HEK293T (cell line): ENCODE results near the gene HMBS.
A peak's percentile ranks its signal among the peaks of the same experiment; 100 is the strongest.

Experiments used
- CTCF ChIA-PET: fragments of 350-600 bp; formaldehyde crosslinking; extraction: SDS; loops from one replicate; lab custom pipeline; 2021; ENCODE audit warnings: antibody characterized with exemption, inconsistent platforms; lab: Yijun Ruan, JAX
- POLR2A ChIA-PET: fragments of 350-600 bp; formaldehyde crosslinking; extraction: SDS; loops from one replicate; lab custom pipeline; 2020; ENCODE audit warnings: antibody characterized with exemption, inconsistent platforms; lab: Yijun Ruan, JAX
- DNase-seq: peaks from one replicate; pipeline ENCODE4 v3.0.0; 2012; ENCODE audit warnings: mixed read lengths; ENCODE audit errors: extremely low spot score
- ARNT ChIP-seq: fragments of 450-650 bp; IDR thresholded peaks from 2 replicates; pipeline ENCODE4 v1.6.1; 2017; ENCODE audit warnings: mild to moderate bottlenecking
- BHLHE40 ChIP-seq: fragments of 450-650 bp; IDR thresholded peaks from 2 replicates; pipeline ENCODE4 v1.6.1; 2016; ENCODE audit warnings: mild to moderate bottlenecking, moderate library complexity, borderline replicate concordance
- CTBP1 ChIP-seq: fragments of 450-650 bp; IDR thresholded peaks from 2 replicates; pipeline ENCODE4 v1.6.1; 2016; ENCODE audit warnings: borderline replicate concordance
- ELF4 ChIP-seq: fragments of 450-650 bp; IDR thresholded peaks from 2 replicates; pipeline ENCODE4 v1.6.1; 2017; ENCODE audit warnings: antibody characterized with exemption
- FOXA1 ChIP-seq: fragments of 450-650 bp; IDR thresholded peaks from 2 replicates; pipeline ENCODE4 v1.6.1; 2016; ENCODE audit warnings: mild to moderate bottlenecking
- FOXK2 ChIP-seq: fragments of 450-650 bp; IDR thresholded peaks from 2 replicates; pipeline ENCODE4 v1.6.1; 2016; ENCODE audit warnings: mild to moderate bottlenecking
- FOXM1 ChIP-seq: fragments of 450-650 bp; IDR thresholded peaks from 2 replicates; pipeline ENCODE4 v1.6.1; 2017; ENCODE audit warnings: mild to moderate bottlenecking, borderline replicate concordance
- HDGF ChIP-seq: fragments of 450-650 bp; IDR thresholded peaks from 2 replicates; pipeline ENCODE4 v1.6.1; 2017; ENCODE audit warnings: antibody characterized with exemption, borderline replicate concordance
- L3MBTL2 ChIP-seq: fragments of 450-650 bp; conservative IDR thresholded peaks from 2 replicates; pipeline ENCODE4 v1.6.1; 2016; ENCODE audit warnings: mild to moderate bottlenecking
- LEF1 ChIP-seq: fragments of 450-650 bp; IDR thresholded peaks from 2 replicates; pipeline ENCODE4 v1.6.1; 2017; ENCODE audit warnings: mild to moderate bottlenecking, borderline replicate concordance
- NFRKB ChIP-seq: fragments of 450-650 bp; IDR thresholded peaks from 2 replicates; pipeline ENCODE4 v1.6.1; 2016; ENCODE audit warnings: mild to moderate bottlenecking, moderate library complexity
- SP1 ChIP-seq: fragments of 450-650 bp; IDR thresholded peaks from 2 replicates; pipeline ENCODE4 v1.6.1; 2017
- SUZ12 ChIP-seq: fragments of 450-650 bp; IDR thresholded peaks from 2 replicates; pipeline ENCODE4 v1.6.1; 2016; ENCODE audit warnings: mild to moderate bottlenecking
- TARDBP ChIP-seq: fragments of 450-650 bp; IDR thresholded peaks from 2 replicates; pipeline ENCODE4 v1.6.1; 2016
- ZNF384 ChIP-seq: fragments of 450-650 bp; IDR thresholded peaks from 2 replicates; pipeline ENCODE4 v1.6.1; 2016
- TF ChIP-seq, protein P1 (sequence below): fragments of 450-650 bp; IDR thresholded peaks from 2 replicates; pipeline ENCODE4 v1.6.1; 2016

HMBS gene

DNA sequence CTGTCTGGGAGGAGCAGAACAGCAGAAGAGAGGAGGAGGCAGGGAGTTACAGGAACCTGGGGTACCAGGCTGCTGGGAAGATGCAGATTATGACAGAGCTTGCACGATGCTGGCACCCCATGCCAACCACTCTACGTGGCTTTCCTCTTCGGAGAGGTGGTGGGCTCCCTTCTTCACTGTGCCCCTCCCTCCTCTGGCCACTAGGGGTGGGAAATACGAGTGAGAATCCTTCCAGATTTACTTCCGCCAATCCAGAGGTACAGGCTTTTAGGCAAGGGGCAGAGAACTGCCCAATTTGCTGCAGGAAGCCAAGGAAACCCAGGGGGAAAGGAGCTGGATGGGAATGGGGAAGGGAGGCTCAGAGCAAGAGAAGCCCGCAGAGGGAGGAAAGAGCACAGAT lies 40.0 kb upstream of the HMBS start:
- peak; percentile 39 for DNase-seq
- CTCF ChIA-PET, result no interaction called here
- POLR2A ChIA-PET, result no interaction called here

DNA sequence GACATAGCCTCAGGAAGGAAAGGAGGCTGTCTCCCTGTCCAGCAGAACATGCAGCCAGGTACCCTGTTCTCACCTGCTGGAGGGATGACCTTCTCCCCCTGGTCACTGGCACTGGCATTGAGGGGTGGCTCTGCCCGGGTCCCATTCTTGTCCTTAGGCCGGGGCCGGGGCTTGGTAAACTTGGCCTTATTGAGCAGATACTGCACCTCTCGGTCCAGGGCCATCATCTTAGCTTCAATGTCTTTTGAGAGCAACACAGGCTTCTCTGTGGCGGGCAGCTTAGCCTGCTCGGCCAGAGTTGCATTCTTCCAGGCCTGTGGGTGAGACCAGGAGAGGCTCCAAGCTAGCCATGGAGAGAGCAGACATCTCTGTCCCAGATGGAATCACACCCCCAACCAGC lies 38.2 kb upstream of the HMBS start:
- CTCF ChIA-PET, result no interaction called here
- no peak for TF ChIP-seq HDGF
- no peak for TF ChIP-seq NFRKB
- TF ChIP-seq ZNF384, result no peak
- no peak for TF ChIP-seq L3MBTL2
- no peak for TF ChIP-seq FOXA1
- TF ChIP-seq SP1, result no peak
- POLR2A ChIA-PET, result interaction anchor here (1.1 to 1.2 kb wide), 2 partner anchors 10 to 48 kb away, joined by 4 to 5 read pairs; a partner anchor contains a TSS
- no peak for DNase-seq

More for the DNA sequence above, 40.0 kb upstream of the HMBS start:
- no peak for TF ChIP-seq L3MBTL2
- TF ChIP-seq FOXA1, result no peak
- TF ChIP-seq ZNF384, result no peak
- no peak for TF ChIP-seq FOXK2
- TF ChIP-seq ARNT, result no peak
- TF ChIP-seq BHLHE40, result no peak
- no peak for TF ChIP-seq SP1
- TF ChIP-seq FOXM1, result no peak
- no peak for TF ChIP-seq NFRKB
- no peak for TF ChIP-seq CTBP1
- no peak for TF ChIP-seq TARDBP
- TF ChIP-seq LEF1, result no peak
- TF ChIP-seq SUZ12, result no peak

GRCh38 chr11:119047205-119047604 lies 37.5 kb upstream of the HMBS start:
- ChIA-PET CTCF (interaction anchor here (0.8 kb wide), 1 partner anchor 12 kb away, joined by 3 read pairs; no protein-coding TSS in a partner anchor), POLR2A (interaction anchor here (1.1 to 1.2 kb wide), 3 partner anchors 9 to 47 kb away, joined by 4 to 6 read pairs (median 5); partner anchors contain the start of gene HYOU1)
- no peak for DNase-seq
- TF ChIP-seq NFRKB (no peak), FOXM1 (no peak), SUZ12 (no peak), ELF4 (no peak)

DNA sequence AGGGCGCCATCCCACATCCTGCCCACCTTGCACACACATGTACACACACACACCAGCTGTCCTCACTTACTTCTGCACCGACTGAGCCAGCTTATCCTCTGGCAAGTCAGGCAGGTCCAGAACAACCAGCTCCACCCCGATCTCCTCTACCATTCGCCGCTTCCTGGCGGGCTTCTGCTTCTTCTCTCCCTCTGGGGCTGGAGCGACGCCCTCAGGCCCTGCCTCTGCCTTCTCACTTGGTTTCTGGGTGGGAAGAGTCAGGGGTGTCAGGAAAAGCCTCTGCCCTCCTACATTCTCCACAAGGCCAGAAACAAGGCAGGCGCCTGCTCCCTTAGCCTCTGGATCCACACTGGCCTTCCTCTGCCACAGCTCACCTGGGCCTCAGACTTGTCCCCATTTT lies 36.0 kb upstream of the HMBS start:
- POLR2A ChIA-PET, result interaction anchor here (1.2 kb wide), 1 partner anchor 8 kb away, joined by 6 read pairs; the partner anchor contains the start of gene HYOU1
- CTCF ChIA-PET, result no interaction called here
- DNase-seq, result no peak

GRCh38 chr11:119049081-119049480 lies 35.6 kb upstream of the HMBS start:
- POLR2A ChIA-PET, result no interaction called here
- CTCF ChIA-PET, result no interaction called here

More for the DNA sequence above, 36.0 kb upstream of the HMBS start:
- TF ChIP-seq L3MBTL2 (no peak), SP1 (no peak), CTBP1 (no peak), BHLHE40 (no peak), ZNF384 (no peak), SUZ12 (no peak), ARNT (no peak)

GRCh38 chr11:119051440-119052162 lies 33.1 kb upstream of the HMBS start:
- TF ChIP-seq, protein P1, sequence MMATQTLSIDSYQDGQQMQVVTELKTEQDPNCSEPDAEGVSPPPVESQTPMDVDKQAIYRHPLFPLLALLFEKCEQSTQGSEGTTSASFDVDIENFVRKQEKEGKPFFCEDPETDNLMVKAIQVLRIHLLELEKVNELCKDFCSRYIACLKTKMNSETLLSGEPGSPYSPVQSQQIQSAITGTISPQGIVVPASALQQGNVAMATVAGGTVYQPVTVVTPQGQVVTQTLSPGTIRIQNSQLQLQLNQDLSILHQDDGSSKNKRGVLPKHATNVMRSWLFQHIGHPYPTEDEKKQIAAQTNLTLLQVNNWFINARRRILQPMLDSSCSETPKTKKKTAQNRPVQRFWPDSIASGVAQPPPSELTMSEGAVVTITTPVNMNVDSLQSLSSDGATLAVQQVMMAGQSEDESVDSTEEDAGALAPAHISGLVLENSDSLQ, result no peak
- TF ChIP-seq NFRKB, result no peak
- no peak for DNase-seq
- ChIA-PET CTCF (no interaction called here), POLR2A (interaction anchor here (0.9 kb wide), 1 partner anchor 266 kb away, joined by 3 read pairs; the partner anchor contains the start of gene MCAM)

More at GRCh38 chr11:119049081-119049480, 35.6 kb upstream of the HMBS start:
- DNase-seq, result no peak
- TF ChIP-seq L3MBTL2 (no peak), LEF1 (no peak), BHLHE40 (no peak), NFRKB (no peak), ZNF384 (no peak), FOXK2 (no peak), FOXM1 (no peak), FOXA1 (no peak), ARNT (no peak), SUZ12 (no peak), TARDBP (no peak), SP1 (no peak), CTBP1 (no peak)
- TF ChIP-seq, protein P1, result no peak

GRCh38 chr11:119052163-119052814 lies 32.4 kb upstream of the HMBS start:
- POLR2A ChIA-PET, result no interaction called here
- TF ChIP-seq SUZ12 (no peak), FOXM1 (no peak), LEF1 (no peak), ELF4 (no peak), TARDBP (no peak), CTBP1 (no peak), ZNF384 (no peak), SP1 (no peak), HDGF (no peak), FOXK2 (no peak), NFRKB (no peak), BHLHE40 (no peak)
- TF ChIP-seq, protein P1, result no peak
- CTCF ChIA-PET, result no interaction called here
- DNase-seq, result no peak
